Stimulated activated CD8-positive, alpha-beta memory T cell treated with anti-CD3 and anti-CD28 coated beads, Interleukin-7, amount 100 ng/mL, for 48 hours (primary cell): ENCODE results near the gene PRKCZ.

Experiments used
- DNase-seq, 2 donors: peaks; one replicate each; pipeline ENCODE4 v3.0.0-alpha.2; 2020; ENCODE audit warnings: low read depth in 1 of 2; ENCODE audit errors: extremely low read depth in 1 of 2

The PRKCZ gene

DNA sequence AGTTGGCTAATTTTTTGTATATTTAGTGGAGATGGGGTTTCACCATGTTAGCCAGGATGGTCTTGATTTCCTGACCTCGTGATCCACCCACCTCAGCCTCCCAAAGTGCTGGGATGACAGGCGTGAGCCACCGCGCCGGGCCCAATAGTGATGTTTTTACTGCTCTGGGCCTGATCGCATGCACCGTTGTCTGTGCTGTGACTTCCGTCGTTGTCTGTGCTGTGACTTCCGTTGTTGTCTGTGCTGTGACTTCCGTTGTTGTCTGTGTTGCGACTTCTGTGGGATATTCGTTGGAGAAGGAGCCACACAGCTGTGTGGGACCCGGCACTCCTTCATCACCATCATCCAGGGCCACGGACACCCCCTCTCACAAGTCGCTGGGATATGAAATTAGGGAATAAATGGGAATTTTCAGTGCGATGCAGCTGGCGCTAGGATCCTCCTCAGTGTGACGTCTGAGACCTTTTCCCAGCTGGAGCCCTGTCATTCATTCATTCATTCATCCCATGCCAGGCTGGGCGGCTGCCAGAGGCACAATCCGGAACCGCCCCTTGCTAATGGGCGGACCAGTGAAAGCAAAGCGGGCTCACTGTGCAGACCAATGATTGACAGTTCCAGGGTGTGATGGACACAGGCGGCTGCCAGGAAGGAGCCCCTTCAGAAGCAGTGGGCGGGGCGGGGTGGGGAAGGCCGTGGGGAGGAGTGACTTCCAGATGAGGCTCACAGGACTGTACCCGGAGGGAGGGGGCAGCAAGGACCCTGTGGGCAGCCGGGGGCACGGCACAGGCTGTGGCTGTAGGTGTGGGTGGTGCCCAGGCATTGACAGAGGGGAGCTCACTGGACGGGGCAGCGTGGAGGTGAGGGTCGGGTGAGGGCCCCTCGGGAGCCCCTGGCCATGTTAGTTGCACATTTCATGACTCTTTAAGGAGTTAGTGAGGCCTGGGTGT lies 48.9 kb downstream of the PRKCZ start:
- no peak for DNase-seq

DNA sequence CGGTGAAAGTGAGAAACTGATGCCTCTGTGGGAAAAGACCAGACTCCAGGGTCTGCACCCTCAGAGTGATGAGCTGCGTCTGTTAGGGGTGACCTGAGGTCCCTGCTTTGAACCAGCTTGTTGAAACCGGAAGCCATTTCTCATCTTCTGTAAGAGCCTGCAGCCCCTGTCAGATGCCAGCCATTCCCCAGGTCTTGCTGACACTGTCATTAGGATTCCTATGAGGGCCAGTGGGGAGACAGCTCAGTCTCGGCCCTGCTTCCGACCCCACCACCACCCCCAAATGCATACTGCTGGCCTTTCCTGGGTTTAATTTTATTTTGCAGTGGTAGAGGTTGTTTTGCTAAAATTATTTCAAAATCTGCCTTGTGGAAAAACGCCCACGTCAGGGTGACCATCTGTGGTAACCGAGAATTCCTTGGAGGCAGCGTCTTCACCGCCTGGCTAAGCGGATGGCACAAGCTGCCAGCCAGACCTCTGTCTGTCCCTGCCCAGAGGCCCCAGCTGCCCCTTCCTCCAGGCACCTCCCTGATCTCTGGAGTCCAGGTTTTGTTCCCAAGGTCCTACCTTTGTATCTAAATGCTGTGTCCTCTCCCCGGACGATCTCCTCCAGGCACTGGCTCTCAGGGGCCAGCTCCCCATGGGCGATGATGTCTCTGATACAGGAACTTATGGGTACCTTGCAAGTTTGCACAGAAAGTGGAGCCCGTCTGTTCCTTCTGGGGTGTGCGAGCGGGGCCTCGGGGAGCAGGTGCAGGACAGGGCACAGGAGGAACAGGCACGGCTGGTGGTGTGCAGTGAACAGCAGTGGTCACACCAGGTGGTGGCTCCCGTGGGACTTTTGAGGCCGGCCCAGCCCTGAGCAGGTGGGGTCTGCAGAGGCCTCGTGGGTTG lies 49.9 kb downstream of the PRKCZ start:
- DNase-seq: no peak

DNA sequence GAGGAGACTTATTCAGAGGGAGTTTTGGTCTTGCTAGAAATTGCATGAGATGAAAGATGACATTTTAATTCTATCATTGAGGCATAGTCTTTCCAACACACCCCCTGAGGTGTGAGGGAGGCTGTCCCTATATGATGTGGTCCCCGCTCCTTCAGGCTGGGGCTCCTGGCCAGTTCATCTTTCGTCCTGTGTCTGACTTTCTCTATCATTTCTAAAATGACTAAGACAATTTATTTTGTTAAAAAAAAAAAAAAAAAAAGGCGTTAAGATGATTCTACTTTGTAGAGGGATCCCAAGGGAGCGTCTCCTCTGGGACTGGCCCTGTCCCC lies 50.5 kb downstream of the PRKCZ start:
- no peak for DNase-seq

DNA sequence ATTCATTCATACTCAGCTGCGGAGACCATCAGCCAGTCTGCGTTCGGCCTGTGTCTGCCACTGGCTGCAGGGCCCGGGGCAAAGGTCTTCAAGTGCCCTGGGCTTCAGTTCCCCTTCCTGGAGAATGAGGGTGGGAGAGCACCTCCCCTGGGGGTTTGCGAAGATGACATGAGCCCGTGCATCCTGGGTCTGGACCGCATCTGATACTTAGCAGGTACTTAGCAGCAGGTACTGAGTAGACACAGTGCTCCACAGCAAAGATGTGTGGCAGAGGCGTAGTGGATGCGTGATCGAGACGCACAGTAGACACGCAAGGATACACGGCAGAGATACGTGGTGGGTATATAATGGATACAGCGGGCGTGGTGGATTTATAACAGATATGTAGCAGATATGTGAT lies 51.3 kb downstream of the PRKCZ start:
- DNase-seq: no peak

DNA sequence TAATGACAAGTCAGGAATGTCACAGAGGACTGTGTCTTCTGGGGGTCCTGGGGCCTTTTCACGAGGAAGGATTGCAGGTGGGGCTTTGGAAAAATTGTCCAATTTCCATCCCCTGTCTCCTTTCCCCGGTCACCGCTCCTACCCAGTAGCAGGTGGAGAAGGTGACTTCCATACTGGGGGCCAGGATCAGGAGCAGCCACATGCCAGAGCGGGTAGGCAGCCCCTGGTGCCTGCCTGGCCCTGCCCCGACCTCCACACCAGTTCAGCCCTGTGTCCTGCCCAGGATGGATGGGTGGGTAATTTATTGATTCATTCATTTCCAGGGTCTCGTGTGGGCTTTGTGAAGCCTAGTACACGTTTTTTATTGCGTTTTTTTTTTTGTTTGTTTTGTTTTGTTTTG lies 51.7 kb downstream of the PRKCZ start:
- DNase-seq: no peak

DNA sequence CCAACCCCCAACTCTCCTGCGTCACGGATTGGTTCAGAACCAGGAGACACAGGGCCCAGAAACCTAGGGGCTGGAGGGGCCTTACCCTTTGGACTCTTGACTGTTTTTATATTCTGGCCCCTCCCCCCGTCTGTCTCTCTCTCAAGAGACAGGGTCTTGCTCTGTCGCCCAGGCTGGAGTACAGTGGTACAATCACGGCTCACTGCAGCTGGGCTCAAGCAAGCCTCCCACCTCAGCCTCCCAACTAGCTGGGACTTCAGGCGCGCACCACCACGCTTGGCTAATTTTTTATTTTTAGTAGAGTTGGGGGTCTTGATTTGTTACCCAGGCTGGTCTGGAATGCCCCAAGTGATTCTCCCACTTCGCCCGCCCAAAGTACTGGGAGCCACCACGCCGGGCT lies 52.5 kb downstream of the PRKCZ start:
- DNase-seq: no peak

DNA sequence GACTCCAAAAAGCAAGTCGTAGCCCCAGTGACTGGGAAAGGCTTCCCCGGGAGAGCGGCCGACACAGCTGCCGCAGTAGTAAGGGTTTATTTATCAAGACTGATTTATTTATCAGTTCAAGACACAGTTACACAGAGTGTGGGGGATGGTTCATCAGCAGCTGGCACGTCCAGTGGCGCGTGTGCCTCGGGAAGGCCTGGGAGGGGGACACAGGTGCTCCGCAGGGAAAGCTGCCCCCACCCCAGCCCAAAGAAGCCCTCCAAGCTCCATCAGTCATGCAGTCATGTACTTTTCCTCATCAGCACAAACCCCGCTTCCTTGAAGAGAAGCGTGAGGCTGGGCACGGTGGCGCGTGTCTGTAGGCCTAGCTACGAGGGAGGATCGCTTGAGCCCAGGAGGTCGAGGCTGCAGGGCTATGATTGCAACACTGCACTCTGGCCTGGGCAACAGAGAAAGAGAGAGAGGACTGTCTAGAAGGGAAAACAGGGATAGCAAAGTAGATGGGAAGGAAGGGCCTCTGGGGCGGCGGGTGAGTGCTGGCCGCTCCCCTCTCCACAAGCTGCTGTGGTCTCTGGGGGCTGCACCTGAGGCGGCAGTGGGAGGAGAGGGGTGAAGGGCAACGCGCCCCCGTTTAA lies 53.2 kb downstream of the PRKCZ start:
- no peak for DNase-seq

DNA sequence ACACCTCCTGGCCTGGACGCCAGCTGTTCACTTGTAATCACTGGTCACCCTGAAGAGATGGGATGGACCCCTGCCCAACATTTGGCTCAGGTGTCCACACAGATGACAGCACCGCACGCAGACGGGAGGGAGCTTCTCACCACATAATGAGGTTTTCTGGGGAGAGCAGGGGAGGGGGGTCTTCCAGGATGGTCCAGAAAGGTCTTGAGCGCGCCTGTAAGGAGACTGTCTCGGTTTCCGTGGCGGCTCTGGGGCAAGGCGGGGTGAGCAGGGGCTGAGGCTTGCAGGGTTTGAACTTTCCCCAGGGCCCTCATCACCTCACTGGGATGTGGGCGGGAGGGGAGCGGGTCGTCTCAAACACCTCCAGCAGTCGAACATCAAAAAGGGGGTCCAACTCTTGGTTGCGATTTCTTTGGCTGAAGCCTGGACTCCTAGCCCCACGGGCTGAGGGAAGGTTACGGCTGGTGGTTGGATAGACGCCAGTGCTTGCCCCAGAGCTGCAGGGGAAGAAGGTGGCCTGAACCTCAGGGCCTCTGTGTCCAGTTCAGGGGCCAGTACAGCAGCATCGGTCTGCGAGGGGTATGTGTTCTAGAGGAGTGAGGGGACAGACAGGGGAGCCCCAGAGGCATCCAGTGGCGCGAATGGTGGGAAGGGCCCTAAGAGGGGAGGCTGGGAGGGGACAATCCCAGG lies 53.8 kb downstream of the PRKCZ start:
- no peak for DNase-seq

DNA sequence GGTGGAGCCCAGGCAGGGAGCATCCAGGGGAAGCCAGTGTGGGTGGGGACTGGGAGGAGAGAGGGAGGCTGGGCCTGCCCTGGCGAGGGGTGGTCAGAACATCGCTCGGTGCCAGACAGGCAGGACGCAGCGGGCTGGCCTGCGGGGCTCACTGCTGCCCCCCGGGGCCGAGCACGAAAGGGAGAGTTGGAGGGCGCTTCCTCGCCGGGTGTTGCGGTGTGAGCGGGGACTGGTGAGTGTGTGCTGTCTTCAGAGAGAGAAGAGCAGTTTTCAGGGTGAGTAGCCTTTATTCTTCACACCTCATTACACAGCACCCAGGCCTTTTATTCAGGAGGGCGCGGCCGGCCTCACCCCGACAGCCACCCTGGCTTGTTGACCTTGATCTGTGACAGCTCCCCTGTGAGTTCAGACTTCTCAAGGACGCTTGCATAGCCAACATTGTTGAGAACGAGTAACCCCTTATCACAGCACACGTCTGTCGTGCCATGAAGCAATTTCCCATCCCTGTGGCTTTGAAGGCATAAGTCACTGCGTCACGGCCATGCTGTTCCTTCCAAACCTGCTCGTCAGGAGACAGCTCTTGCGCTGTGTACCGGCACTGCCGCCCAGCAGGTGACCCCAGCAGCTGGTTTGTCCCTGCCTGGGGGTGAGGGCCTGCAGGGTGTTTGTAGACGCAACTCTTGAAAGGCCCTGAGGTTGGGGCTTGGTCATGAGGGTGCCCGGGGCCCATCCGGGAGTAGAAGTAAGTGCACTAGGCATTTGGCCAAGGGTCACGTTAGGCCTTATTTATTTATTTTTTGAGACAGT lies 54.6 kb downstream of the PRKCZ start:
- DNase-seq: no peak

DNA sequence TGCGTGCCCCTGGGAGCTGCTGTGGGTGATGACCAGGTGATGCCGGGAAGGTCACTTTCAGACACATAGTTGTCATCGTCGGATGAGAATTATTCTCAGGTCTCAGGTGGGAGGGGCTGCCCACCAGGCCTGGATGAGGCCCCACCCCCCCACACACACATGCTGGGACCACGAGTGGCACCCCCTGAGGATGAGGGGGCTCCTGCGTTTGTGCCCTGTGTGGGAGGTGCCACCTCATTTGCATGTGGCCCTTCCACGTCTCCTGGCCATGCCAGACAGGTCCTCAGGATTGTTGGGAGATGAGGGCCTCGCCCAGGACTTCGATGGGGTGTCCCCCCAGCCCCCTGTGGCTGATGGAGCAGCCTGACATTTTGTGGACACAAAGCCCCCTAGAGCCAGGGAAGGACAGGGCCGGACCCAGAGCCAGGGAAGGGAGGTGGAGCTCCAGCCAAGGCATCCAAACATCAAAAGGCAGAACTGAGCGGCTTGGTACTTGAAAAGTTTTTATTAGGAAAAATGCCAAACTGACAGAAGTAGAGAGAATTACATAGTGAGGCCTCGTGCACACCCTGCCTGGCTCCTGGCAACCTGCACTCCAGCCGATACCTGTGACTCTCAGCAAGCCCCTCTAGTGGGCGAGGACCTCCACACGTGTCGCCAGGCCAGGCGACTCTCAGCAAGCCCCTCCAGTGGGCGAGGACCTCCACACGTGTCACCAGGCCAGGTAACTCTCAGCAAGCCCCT lies 55.7 kb downstream of the PRKCZ start:
- DNase-seq: no peak

DNA sequence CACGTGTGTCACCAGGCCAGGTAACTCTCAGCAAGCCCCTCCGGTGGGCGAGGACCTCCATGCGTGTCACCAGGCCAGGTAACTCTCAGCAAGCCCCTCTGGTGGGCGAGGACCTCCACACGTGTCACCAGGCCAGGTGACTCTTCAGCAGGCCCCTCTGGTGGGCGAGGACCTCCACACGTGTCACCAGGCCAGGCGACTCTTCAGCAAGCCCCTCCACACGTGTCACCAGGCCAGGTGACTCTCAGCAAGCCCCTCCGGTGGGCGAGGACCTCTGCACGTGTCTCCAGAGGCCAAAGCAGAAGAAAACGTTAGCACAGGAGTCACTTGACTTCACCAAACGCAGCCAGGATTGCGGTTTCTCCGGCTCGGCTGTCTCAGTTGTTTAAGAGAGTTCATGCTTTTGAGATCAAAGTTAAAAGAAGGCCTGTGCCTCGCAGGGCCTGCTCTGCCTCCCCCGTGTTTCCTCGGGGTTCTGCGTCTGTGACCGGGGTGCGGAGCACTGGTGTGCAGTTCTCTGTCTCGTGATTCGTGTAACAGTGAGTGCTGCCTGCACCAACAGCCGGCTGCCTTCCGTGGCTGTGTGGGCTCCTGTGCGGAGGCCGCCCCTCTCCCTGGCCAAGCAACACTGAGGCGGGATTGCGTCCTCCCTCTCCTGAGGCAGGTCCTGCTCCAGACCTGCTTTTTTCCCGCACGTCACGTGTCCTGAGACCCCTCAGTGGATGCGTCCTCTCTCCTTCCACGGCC lies 56.6 kb downstream of the PRKCZ start:
- no peak for DNase-seq

DNA sequence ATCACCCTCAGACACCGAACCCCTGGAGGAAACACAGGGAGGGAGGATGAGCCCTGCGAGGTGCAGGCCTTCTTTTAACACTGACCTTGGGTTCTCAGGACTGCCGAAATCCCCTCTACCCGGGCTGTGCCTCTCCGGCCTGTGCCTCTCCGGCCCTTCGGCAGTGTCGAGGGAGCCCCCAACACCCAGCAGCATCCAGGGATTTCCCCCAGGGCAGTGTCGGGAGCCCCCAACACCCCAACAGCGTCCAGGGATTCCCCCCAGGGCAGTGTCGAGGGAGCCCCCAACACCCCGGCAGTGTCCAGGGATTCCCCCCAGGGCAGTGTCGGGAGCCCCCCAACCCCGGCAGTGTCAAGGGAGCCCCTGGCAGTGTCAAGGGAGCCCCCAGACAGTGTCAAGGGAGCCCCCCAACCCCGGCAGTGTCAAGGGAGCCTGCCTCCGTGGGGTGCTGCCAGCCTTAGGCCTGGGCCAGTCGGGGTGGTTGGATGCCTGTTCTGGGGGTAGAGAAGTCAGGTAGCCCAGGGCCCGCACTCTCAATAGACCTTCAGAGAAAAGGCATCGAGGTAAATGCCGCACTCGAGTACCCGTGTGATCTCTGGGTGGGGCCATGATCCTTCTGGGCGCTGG lies 57.5 kb downstream of the PRKCZ start:
- no peak for DNase-seq

DNA sequence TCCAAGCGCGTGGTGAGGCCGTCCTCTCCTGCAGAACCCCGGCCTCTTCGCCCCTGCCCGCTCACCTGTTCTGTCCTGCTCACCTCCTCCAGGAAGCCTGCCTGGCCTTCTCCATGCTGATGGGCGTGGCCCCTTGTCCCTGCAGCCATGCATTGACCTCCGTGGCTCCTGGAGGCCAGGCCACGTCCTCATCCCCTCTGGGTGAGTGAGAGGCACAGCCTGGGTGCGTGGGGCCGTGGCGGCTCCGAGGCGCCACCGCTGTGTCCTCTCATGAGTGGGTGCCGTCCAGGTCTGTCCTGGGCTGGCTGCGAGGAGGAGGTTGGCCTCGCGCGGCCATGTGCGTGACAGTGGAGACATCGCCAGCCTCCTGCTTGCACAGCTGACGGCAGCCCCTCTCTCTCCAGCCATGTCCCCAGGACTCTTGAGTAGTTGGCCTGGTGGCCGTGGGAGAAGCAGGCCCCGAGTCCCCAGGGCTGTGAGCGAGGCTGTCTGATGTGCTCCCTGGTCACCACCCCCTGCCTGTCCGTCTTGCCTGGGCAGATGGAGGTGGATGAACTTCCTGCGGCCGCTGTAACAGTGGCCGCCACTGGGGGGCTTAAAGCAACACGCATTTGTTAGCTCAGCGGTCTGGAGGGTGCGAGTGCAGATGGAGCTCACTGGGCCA lies 58.1 kb downstream of the PRKCZ start:
- no peak for DNase-seq

DNA sequence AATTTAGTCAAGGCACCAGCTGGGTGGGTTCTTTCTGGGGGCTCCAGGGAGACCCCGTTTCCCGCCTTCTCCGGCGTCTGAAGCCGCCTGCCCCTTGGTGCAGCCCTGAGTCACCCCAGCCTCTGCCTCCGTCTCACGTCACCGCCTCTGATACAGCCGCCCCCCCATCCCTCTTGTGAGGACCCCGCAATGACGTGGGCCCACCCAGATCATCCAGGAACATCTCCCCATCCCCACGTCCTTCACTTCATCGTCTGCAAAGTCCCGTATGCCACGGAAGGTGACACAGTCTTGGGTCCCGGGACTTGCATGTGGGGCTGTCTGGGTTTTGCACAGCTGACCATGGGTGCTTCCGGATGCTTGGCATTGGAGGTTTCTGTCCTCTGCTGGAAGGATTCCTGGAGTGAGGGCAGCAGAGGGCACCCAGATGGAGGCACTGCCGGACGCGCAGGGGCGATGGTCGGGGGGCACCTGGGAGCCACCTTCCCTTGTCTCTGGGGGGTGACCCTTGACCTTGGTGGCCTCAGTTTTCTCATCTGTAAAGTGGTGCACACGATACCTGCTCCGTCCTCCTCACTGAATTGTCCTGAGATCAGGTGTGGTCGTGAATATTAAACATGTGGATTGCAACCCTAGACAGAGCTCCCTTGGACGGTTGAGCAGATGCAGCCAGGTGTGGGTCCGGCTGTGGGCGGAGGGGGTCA lies 58.8 kb downstream of the PRKCZ start:
- no peak for DNase-seq

DNA sequence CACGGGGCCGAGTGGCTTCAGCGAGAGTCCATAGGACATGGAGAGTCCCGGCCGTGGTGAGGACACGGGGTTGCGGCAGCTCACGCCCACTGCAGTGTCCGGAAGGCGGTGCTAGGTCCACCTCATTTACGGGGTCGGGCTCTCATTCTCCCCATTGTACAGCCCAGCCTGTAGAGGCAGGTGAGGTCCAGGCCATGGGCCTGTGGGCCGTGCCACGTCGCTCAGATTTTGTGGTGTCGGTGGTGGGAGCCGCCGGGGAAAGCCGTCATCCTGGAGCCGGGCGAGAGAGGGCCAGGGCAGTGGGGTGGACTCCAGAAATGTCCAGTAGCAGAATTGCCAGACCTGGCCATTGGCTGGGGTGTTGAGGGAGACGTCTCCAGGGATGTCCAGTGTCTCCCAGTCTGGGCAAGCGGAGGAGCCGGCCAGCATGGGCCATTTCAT lies 59.4 kb downstream of the PRKCZ start:
- no peak for DNase-seq

DNA sequence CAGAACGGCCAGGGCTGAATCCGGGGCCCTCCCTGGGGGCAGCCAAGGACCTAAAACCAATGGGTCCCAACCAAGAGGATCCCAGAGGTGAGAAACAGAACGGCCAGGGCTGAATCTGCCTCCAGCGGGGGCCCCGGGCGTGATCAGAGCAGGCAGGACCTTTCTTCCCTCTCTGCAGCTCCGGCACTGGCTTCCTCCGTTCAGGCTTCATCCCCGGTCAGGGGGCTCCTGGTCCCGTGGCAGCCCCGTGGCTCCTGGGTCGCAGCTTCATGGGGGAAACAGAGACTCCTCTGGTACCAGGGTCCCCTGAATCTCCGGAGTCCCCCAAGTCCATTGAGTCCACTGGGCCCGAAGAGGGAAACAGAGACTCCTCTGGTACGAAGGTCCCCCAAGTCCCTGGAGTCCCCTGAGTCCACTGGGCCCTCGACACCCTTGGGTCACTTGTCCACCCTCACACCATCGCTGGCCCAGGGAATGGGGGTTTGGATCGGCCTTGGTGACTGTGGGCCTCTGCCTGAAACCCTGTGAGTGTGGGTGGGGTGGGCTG lies 60.1 kb downstream of the PRKCZ start:
- no peak for DNase-seq
